Trophoblast cell (in vitro differentiated cells and primary cell): ENCODE measurements around the gene NPHP4.

Source experiments
- DNase-seq, 2 donors: peaks; one replicate each; pipeline ENCODE4 v3.0.0-alpha.2; 2016
- H2AFZ ChIP-seq: 2 replicates; pipeline ENCODE4 v1.6.1; 2013; ENCODE audit warnings: low read length, moderate library complexity, mild to moderate bottlenecking; ENCODE audit not compliant: insufficient read depth, poor library complexity
- H2AK5ac ChIP-seq: 2 replicates; pipeline ENCODE4 v1.6.1; 2013; ENCODE audit warnings: mild to moderate bottlenecking, low read length
- H2BK120ac ChIP-seq: 2 replicates; pipeline ENCODE4 v1.6.1; 2013; ENCODE audit warnings: low read length, mild to moderate bottlenecking, moderate library complexity; ENCODE audit not compliant: insufficient read depth, poor library complexity
- H2BK12ac ChIP-seq: 2 replicates; pipeline ENCODE4 v1.6.1; 2013; ENCODE audit warnings: mild to moderate bottlenecking, low read length, moderate library complexity
- H2BK5ac ChIP-seq: 2 replicates; pipeline ENCODE4 v1.6.1; 2013; ENCODE audit warnings: low read length, low read depth, moderate library complexity, mild to moderate bottlenecking; ENCODE audit not compliant: poor library complexity
- H3K14ac ChIP-seq: 2 replicates; pipeline ENCODE4 v1.6.1; 2013; ENCODE audit warnings: mild to moderate bottlenecking, low read length
- H3K18ac ChIP-seq: 2 replicates; pipeline ENCODE4 v1.6.1; 2013; ENCODE audit warnings: mild to moderate bottlenecking, low read length
- H3K23ac ChIP-seq: 2 replicates; pipeline ENCODE4 v1.6.1; 2013; ENCODE audit warnings: low read length
- H3K27ac ChIP-seq: 2 replicates; pipeline ENCODE4 v1.5.1; 2013; ENCODE audit warnings: low read depth, mild to moderate bottlenecking, inconsistent platforms, low read length, moderate library complexity
- H3K27me3 ChIP-seq: 2 replicates; pipeline ENCODE4 v1.6.1; 2013; ENCODE audit warnings: inconsistent platforms, mild to moderate bottlenecking, low read length, moderate library complexity; ENCODE audit not compliant: insufficient read depth
- H3K36me3 ChIP-seq, 2 experiments: 1 replicate in 1 of 2; 2 replicates in 1 of 2; pipeline ENCODE4 v1.6.1; 2013; ENCODE audit warnings: low read length in 2 of 2, mild to moderate bottlenecking in 2 of 2, moderate library complexity in 1 of 2; ENCODE audit not compliant: insufficient read depth in 2 of 2, control insufficient read depth in 1 of 2
- H3K4ac ChIP-seq: 2 replicates; pipeline ENCODE4 v1.6.1; 2013; ENCODE audit warnings: low read depth, mild to moderate bottlenecking, low read length, moderate library complexity
- H3K4me1 ChIP-seq, 2 experiments: 1 replicate in 1 of 2; 2 replicates in 1 of 2; pipeline ENCODE4 v1.6.1; 2013; ENCODE audit warnings: low read length in 2 of 2, mild to moderate bottlenecking in 2 of 2, moderate library complexity in 1 of 2; ENCODE audit not compliant: insufficient read depth in 2 of 2, control insufficient read depth in 1 of 2
- H3K4me2 ChIP-seq: 2 replicates; pipeline ENCODE4 v1.6.1; 2013; ENCODE audit warnings: inconsistent platforms, mild to moderate bottlenecking, low read length, moderate library complexity
- H3K4me3 ChIP-seq: 2 replicates; pipeline ENCODE4 v1.5.1; 2013; ENCODE audit warnings: mild to moderate bottlenecking, low read depth, low read length, inconsistent platforms
- H3K79me1 ChIP-seq: one replicate; pipeline ENCODE4 v1.6.1; 2013; ENCODE audit warnings: low read length
- H3K79me2 ChIP-seq: 2 replicates; pipeline ENCODE4 v1.6.1; 2013; ENCODE audit warnings: low read length, mild to moderate bottlenecking; ENCODE audit not compliant: control insufficient read depth, insufficient read depth, poor library complexity
- H3K9ac ChIP-seq: 2 replicates; pipeline ENCODE4 v1.6.1; 2013; ENCODE audit warnings: mild to moderate bottlenecking, low read length
- H3K9me3 ChIP-seq: 2 replicates; pipeline ENCODE4 v1.6.1; 2013; ENCODE audit warnings: low read depth, mild to moderate bottlenecking, control low read depth, inconsistent platforms, low read length; ENCODE audit not compliant: insufficient read depth
- H4K12ac ChIP-seq: 2 replicates; pipeline ENCODE4 v1.6.1; 2013; ENCODE audit warnings: low read depth, mild to moderate bottlenecking, low read length, moderate library complexity
- H4K8ac ChIP-seq: 2 replicates; pipeline ENCODE4 v1.6.1; 2013; ENCODE audit warnings: low read depth, mild to moderate bottlenecking, low read length, moderate library complexity
- H4K91ac ChIP-seq: one replicate; pipeline ENCODE4 v1.6.1; 2013; ENCODE audit warnings: low read depth, mild to moderate bottlenecking, low read length, moderate library complexity
- WGBS: extraction: QIAGEN DNeasy Blood & Tissue Kit; methylation state at CpG from one replicate; pipeline ENCODE4 v1.1.7; 2013; ENCODE audit warnings: missing lambda C conversion rate; ENCODE audit not compliant: insufficient read length, insufficient coverage; ENCODE audit errors: extremely low coverage; 5-methylcytosine and 5-hydroxymethylcytosine counted together

The NPHP4 gene

GRCh38 chr1:5860277-5860676, 131.9 kb downstream of the NPHP4 start:
- Histone ChIP-seq H3K23ac (no peak overlapping the region), H2BK5ac (no peak overlapping the region), H3K4me3 (no peak overlapping the region), H3K18ac (no peak overlapping the region), H3K36me3 (no peaks in the 10 kb centered on the region), H3K4me1 (no peaks in the 10 kb centered on the region), H2AFZ (no peak overlapping the region), H3K27me3 (no peaks in the 10 kb centered on the region), H2BK120ac (no peak overlapping the region), H3K14ac (no peak overlapping the region), H2BK12ac (no peak overlapping the region), H3K4me2 (no peak overlapping the region), H2AK5ac (no peak overlapping the region), H4K91ac (no peak overlapping the region), H3K9me3 (no peaks in the 10 kb centered on the region), H4K8ac (no peak overlapping the region), H3K79me1 (no peaks in the 10 kb centered on the region), H4K12ac (no peak overlapping the region), H3K4ac (no peak overlapping the region), H3K79me2 (no peaks in the 10 kb centered on the region), H3K9ac (no peak overlapping the region), H3K27ac (no peak overlapping the region)
- DNase-seq: no peak
- no CpG with 5 or more reads among the region's 19 CpGs for WGBS

GRCh38 chr1:5859766-5860165, 132.5 kb downstream of the NPHP4 start:
- Histone ChIP-seq H3K4ac (no peak overlapping the region), H3K9ac (no peak overlapping the region), H3K4me1 (no peaks in the 10 kb centered on the region), H3K27me3 (no peaks in the 10 kb centered on the region), H3K18ac (no peak overlapping the region), H3K27ac (no peak overlapping the region), H2AK5ac (no peak overlapping the region), H3K9me3 (no peaks in the 10 kb centered on the region), H2BK5ac (no peak overlapping the region), H3K79me2 (no peaks in the 10 kb centered on the region), H4K8ac (no peak overlapping the region), H2BK120ac (no peak overlapping the region), H3K79me1 (no peaks in the 10 kb centered on the region), H4K12ac (no peak overlapping the region), H2BK12ac (no peak overlapping the region), H3K4me3 (no peak overlapping the region), H3K4me2 (no peak overlapping the region), H3K14ac (no peak overlapping the region), H4K91ac (no peak overlapping the region), H3K36me3 (no peaks in the 10 kb centered on the region), H2AFZ (no peak overlapping the region), H3K23ac (no peak overlapping the region)
- no peak for DNase-seq
- no CpG with 5 or more reads among the region's 16 CpGs for WGBS

- Histone ChIP-seq H4K12ac (no peak overlapping the region), H3K79me1 (no peaks in the 10 kb centered on the region), H3K4me3 (no peak overlapping the region), H3K79me2 (no peaks in the 10 kb centered on the region), H2BK5ac (no peak overlapping the region), H4K91ac (no peak overlapping the region), H3K14ac (no peak overlapping the region), H2AFZ (no peak overlapping the region), H3K4ac (no peak overlapping the region), H3K23ac (no peak overlapping the region), H3K9ac (no peak overlapping the region), H3K4me2 (no peak overlapping the region), H3K18ac (no peak overlapping the region), H3K4me1 (no peaks in the 10 kb centered on the region), H2BK120ac (no peak overlapping the region), H4K8ac (no peak overlapping the region), H2AK5ac (no peak overlapping the region), H3K27me3 (no peaks in the 10 kb centered on the region), H3K27ac (no peak overlapping the region), H3K9me3 (peaks cover 3% of the 10 kb centered on the region), H3K36me3 (no peaks in the 10 kb centered on the region), H2BK12ac (no peak overlapping the region)
- no peak for DNase-seq
- no CpG with 5 or more reads among the region's 25 CpGs for WGBS
Measured at GRCh38 chr1:5858844-5859407, 133.3 kb downstream of the NPHP4 start.

- H3K9ac ChIP-seq: no peak overlapping the region
- peaks cover 3% of the 10 kb centered on the region for H3K9me3 ChIP-seq
- H3K4me2 ChIP-seq: no peak overlapping the region
- H2BK120ac ChIP-seq: no peak overlapping the region
- no peak overlapping the region for H2BK12ac ChIP-seq
- H3K36me3 ChIP-seq: no peaks in the 10 kb centered on the region
- H3K18ac ChIP-seq: no peak overlapping the region
- H4K12ac ChIP-seq: no peak overlapping the region
- H4K8ac ChIP-seq: no peak overlapping the region
- no peak overlapping the region for H3K4me3 ChIP-seq
- no peak overlapping the region for H2BK5ac ChIP-seq
- no peak overlapping the region for H3K4ac ChIP-seq
- no CpG with 5 or more reads among the region's 19 CpGs for WGBS
- DNase-seq: no peak
- H2AFZ ChIP-seq: no peak overlapping the region
- no peak overlapping the region for H4K91ac ChIP-seq
- no peaks in the 10 kb centered on the region for H3K79me1 ChIP-seq
- no peak overlapping the region for H2AK5ac ChIP-seq
- H3K23ac ChIP-seq: no peak overlapping the region
- H3K27ac ChIP-seq: no peak overlapping the region
- H3K27me3 ChIP-seq: no peaks in the 10 kb centered on the region
- H3K79me2 ChIP-seq: no peaks in the 10 kb centered on the region
- no peak overlapping the region for H3K14ac ChIP-seq
- no peaks in the 10 kb centered on the region for H3K4me1 ChIP-seq
Measured at GRCh38 chr1:5858246-5858645, 134.0 kb downstream of the NPHP4 start.
